Panc1 (cell line): ENCODE results near the gene FOXI3. TPM values are rescaled to one million over a fixed set of nuclear protein-coding genes. Genes with fewer than 3 reads are reported as not detected.

Experiments
- ATAC-seq: fragments of 200-7000 bp; cut with Tn5 transposase; 2 replicates; pipeline ENCODE4 v1.9.1; 2020; ENCODE audit warnings: mild to moderate bottlenecking, moderate library complexity
- BruUV-seq: library from RNA; stranded (reverse); fragments of 400-500 nt; replicated peaks from 2 replicates; lab custom pipeline; 2021; lab: Mats Ljungman, UMichigan
- CTCF ChIA-PET: fragments of 300-600 bp; sonication (Branson Sonifier 250); formaldehyde crosslinking; loops from one replicate; lab custom pipeline; 2022; ENCODE audit warnings: antibody characterized with exemption; lab: Charles Lee
- POLR2A ChIA-PET: fragments of 300-600 bp; sonication (Branson Sonifier 250); formaldehyde crosslinking; loops from one replicate; lab custom pipeline; 2022; ENCODE audit warnings: antibody characterized with exemption; lab: Charles Lee
- DNase-seq: peaks from one replicate; pipeline ENCODE4 v3.0.0-alpha.2; 2010; ENCODE audit warnings: low read depth, low spot score
- H3K27ac ChIP-seq: 2 replicates; pipeline ENCODE4 v1.5.1; 2011; ENCODE audit warnings: mild to moderate bottlenecking, low read length, inconsistent platforms
- H3K27me3 ChIP-seq: fragments of 200-500 bp; sonication (Bioruptor generic); 2 replicates; pipeline ENCODE4 v1.6.0; 2014; ENCODE audit warnings: low read length, inconsistent platforms; ENCODE audit not compliant: control insufficient read depth, insufficient read depth
- H3K36me3 ChIP-seq: fragments of 200-500 bp; sonication (Bioruptor generic); 2 replicates; pipeline ENCODE4 v1.5.1; 2014; ENCODE audit warnings: inconsistent platforms, mild to moderate bottlenecking, low read length, moderate library complexity; ENCODE audit not compliant: control insufficient read depth, insufficient read depth
- H3K4me1 ChIP-seq: 2 replicates; pipeline ENCODE4 v1.5.1; 2011; ENCODE audit warnings: inconsistent platforms, mild to moderate bottlenecking, low read length, moderate library complexity; ENCODE audit not compliant: control insufficient read depth, insufficient read depth
- H3K4me3 ChIP-seq, 2 experiments: 2 replicates each; pipeline ENCODE4 v1.5.1; 2011 to 2012; ENCODE audit warnings: low read depth in 2 of 2, low read length in 2 of 2, mild to moderate bottlenecking in 2 of 2, inconsistent platforms in 1 of 2, moderate library complexity in 1 of 2
- H3K9me3 ChIP-seq: fragments of 200-500 bp; sonication (Bioruptor generic); 2 replicates; pipeline ENCODE4 v1.5.1; 2014; ENCODE audit warnings: low read depth, mild to moderate bottlenecking, inconsistent platforms, low read length, moderate library complexity; ENCODE audit not compliant: control insufficient read depth, insufficient read depth
- CTCF ChIP-seq: fragments of 450-650 bp; IDR thresholded peaks from 2 replicates; pipeline ENCODE4 v1.5.1; 2017; ENCODE audit warnings: mild to moderate bottlenecking
- POLR2AphosphoS5 ChIP-seq: IDR thresholded peaks from 2 replicates; pipeline ENCODE4 v1.6.1; 2012; ENCODE audit warnings: mild to moderate bottlenecking, low read depth, low read length, moderate library complexity
- REST ChIP-seq, 2 experiments: IDR thresholded peaks; 2 replicates each; pipeline ENCODE4 v1.6.1; 2011 to 2012; ENCODE audit warnings: low read depth in 2 of 2, control low read depth in 1 of 2, low read length in 1 of 2, mild to moderate bottlenecking in 1 of 2, moderate library complexity in 1 of 2; ENCODE audit not compliant: insufficient read depth in 1 of 2
- SIN3A ChIP-seq: IDR thresholded peaks from 2 replicates; pipeline ENCODE4 v1.6.1; 2012; ENCODE audit warnings: low read depth, mild to moderate bottlenecking, low read length, moderate library complexity, borderline replicate concordance; ENCODE audit not compliant: insufficient read depth
- TCF7L2 ChIP-seq: IDR thresholded peaks from 2 replicates; pipeline ENCODE4 v1.6.1; 2011; ENCODE audit warnings: mild to moderate bottlenecking, low read depth, low read length, inconsistent platforms
- in situ Hi-C: cut with HindIII; loops from 2 replicates; pipeline ENCODE4 v1.10.0; 2016; ENCODE audit warnings: low sequenced_read_pairs, low pct_unique_long_range_greater_than_20kb
- intact Hi-C: fragments of 100-400 bp; cut with micrococcal nuclease; formaldehyde crosslinking; loops from one replicate; pipeline ENCODE4 v1.10.0; 2022; ENCODE audit not compliant: unreplicated experiment
- total RNA-seq: library from RNA; stranded (reverse); gene quantifications from one replicate; pipeline ENCODE4 v1.2.1, GENCODE V29; 2021; ENCODE audit not compliant: unreplicated experiment

Gene FOXI3
- total RNA-seq, 1 experiment from 2014 or later: not detected

GRCh38 chr2:88471083-88471942, 18.8 kb upstream of the FOXI3 start:
- H3K4me3 ChIP-seq: no peak overlapping the region
- H3K36me3 ChIP-seq: no peaks in the 10 kb centered on the region
- ATAC-seq (no peak), DNase-seq (no peak)
- BruUV-seq: no TSS peak
- intact Hi-C loops: no loop called here
- H3K27ac ChIP-seq: no peak overlapping the region
- ChIA-PET CTCF (no interaction called here), POLR2A (interaction anchor here (0.7 kb wide), 1 partner anchor 34 kb away, joined by 4 read pairs; no protein-coding TSS in a partner anchor)
- H3K4me1 ChIP-seq: no peaks in the 10 kb centered on the region
- no peaks in the 10 kb centered on the region for H3K9me3 ChIP-seq
- peaks cover 3% of the 10 kb centered on the region; the same call in 1 of the 2 replicates for H3K27me3 ChIP-seq
- in situ Hi-C loops: no loop called here
- no peak for TF ChIP-seq SIN3A
- no peak for TF ChIP-seq POLR2AphosphoS5
- TF ChIP-seq TCF7L2: no peak
- no peak for TF ChIP-seq REST (IDR thresholded peaks at IDR 0.05; ENCODE audit: insufficient read depth in 1 of 2, low read depth in 2 of 2, low read length in 1 of 2)

GRCh38 chr2:88469202-88470114, 17.0 kb upstream of the FOXI3 start:
- intact Hi-C loops: no loop called here
- no peak for DNase-seq

More at GRCh38 chr2:88469202-88470114, 17.0 kb upstream of the FOXI3 start:
- Histone ChIP-seq H3K9me3 (no peaks in the 10 kb centered on the region), H3K4me3 (no peak overlapping the region), H3K4me1 (no peaks in the 10 kb centered on the region), H3K27ac (no peak overlapping the region), H3K36me3 (no peaks in the 10 kb centered on the region), H3K27me3 (peaks cover 3% of the 10 kb centered on the region; the same call in 1 of the 2 replicates)
- in situ Hi-C loops: no loop called here
- CTCF ChIA-PET: no interaction called here
- no peak for TF ChIP-seq POLR2AphosphoS5
- TF ChIP-seq SIN3A: no peak
- TF ChIP-seq TCF7L2: no peak
- TF ChIP-seq REST (IDR thresholded peaks at IDR 0.05; ENCODE audit: insufficient read depth in 1 of 2, low read depth in 2 of 2, low read length in 1 of 2): no peak
- no peak for TF ChIP-seq CTCF
- POLR2A ChIA-PET: no interaction called here
- no TSS peak for BruUV-seq
- peak; percentile 58 for ATAC-seq
